Smooth muscle cell of the pulmonary artery (primary cell): ENCODE data around the gene TRIM49D2. TPM values are rescaled to one million over a fixed set of nuclear protein-coding genes. Genes with fewer than 3 reads are reported as not detected.

Experiments used
- total RNA-seq: library from RNA; depleted of rRNA; stranded (reverse); fragments of >200 nt; gene quantifications from 2 replicates; pipeline ENCODE4 v1.2.3, GENCODE V29; 2014

Gene TRIM49D2
- not detected in 2 replicates for total RNA-seq

GRCh38 chr11:89923764-89924163 is at the start of gene TRIM49D2:
TRIM49D2 (plus strand) TSS chr11:89924064; CDS start chr11:89926762, 2,698 bp downstream.

GRCh38 chr11:89922195-89922660 is 1.6 kb upstream of the TRIM49D2 start, which contains the start of gene TRIM49D1:
TRIM49D1 (minus strand) TSS chr11:89922245; CDS start chr11:89917710, 4,535 bp downstream.

GRCh38 chr11:89965737-89966136 is 41.9 kb downstream of the TRIM49D2 start, which contains the start of gene TRIM64:
TRIM64 (plus strand) TSS chr11:89966037; CDS start chr11:89968504, 2,467 bp downstream.

Other genes starting within 250 kb of the TRIM49D2 start
- not detected in 2 replicates for gene TRIM77, start 213.8 kb upstream of the TRIM49D2 start, total RNA-seq
- not detected in 2 replicates for gene TRIM49, start 115.5 kb upstream of the TRIM49D2 start, total RNA-seq
- gene TRIM64B, start 45.6 kb upstream of the TRIM49D2 start, total RNA-seq, result not detected in 2 replicates
- gene TRIM49D1, start 1.8 kb upstream of the TRIM49D2 start, total RNA-seq, result not detected in 2 replicates
- gene TRIM64, start 42.0 kb downstream of the TRIM49D2 start, total RNA-seq, result not detected in 2 replicates
- gene TRIM49C, start 107.0 kb downstream of the TRIM49D2 start, total RNA-seq, result not detected in 2 replicates
- gene UBTFL1, start 161.9 kb downstream of the TRIM49D2 start, total RNA-seq, result not detected in 2 replicates
- gene NAALAD2, start 210.6 kb downstream of the TRIM49D2 start, total RNA-seq, result 0.30 and 0.46 TPM in 2 replicates